GM21529 (cell line): ENCODE measurements around the gene OCIAD1.
"Not testable (repeated sequence)": the region's sequence is repeated elsewhere in the genome, so short reads cannot be mapped to it uniquely, and the experiment has no call there.

Source experiments
- ATAC-seq: cut with Tn5 transposase; IDR thresholded peaks from one replicate; pipeline ENCODE4 v1.9.1; 2021; ENCODE audit not compliant: unreplicated experiment

Gene OCIAD1

GRCh38 chr4:48830706-48831531 is at the start of gene OCIAD1:
OCIAD1 (plus strand) TSS chr4:48831088; CDS start chr4:48832625, 1,537 bp downstream.
- ATAC-seq = peak; percentile 98

- no peak for ATAC-seq
These were observed 48.9 kb upstream of the OCIAD1 start for GRCh38 chr4:48781968-48782367.

GRCh38 chr4:48785302-48785701 is 45.6 kb upstream of the OCIAD1 start:
- no peak for ATAC-seq

GRCh38 chr4:48786549-48786948 is 44.3 kb upstream of the OCIAD1 start:
- no peak for ATAC-seq

GRCh38 chr4:48787056-48787455 is 43.8 kb upstream of the OCIAD1 start:
- no peak for ATAC-seq

GRCh38 chr4:48790561-48790960 is 40.3 kb upstream of the OCIAD1 start:
- no peak for ATAC-seq

- no peak for ATAC-seq
These were observed 39.6 kb upstream of the OCIAD1 start for GRCh38 chr4:48791313-48791712.

- peak; percentile 69 for ATAC-seq
These were observed 38.4 kb upstream of the OCIAD1 start for GRCh38 chr4:48792348-48793006.

GRCh38 chr4:48795108-48795507 is 35.8 kb upstream of the OCIAD1 start:
- ATAC-seq = no peak

GRCh38 chr4:48796191-48796926 is 34.5 kb upstream of the OCIAD1 start:
- no peak for ATAC-seq

GRCh38 chr4:48796927-48797679 is 33.8 kb upstream of the OCIAD1 start:
- ATAC-seq = no peak

- ATAC-seq = no peak
These were observed 32.8 kb upstream of the OCIAD1 start for GRCh38 chr4:48798117-48798516.

- peak; percentile 51 for ATAC-seq
These were observed 31.7 kb upstream of the OCIAD1 start for GRCh38 chr4:48799157-48799556.

- not testable (repeated sequence) for ATAC-seq
These were observed 30.7 kb upstream of the OCIAD1 start for GRCh38 chr4:48800155-48800554.

GRCh38 chr4:48801016-48801715 is 29.7 kb upstream of the OCIAD1 start:
- ATAC-seq = no peak

GRCh38 chr4:48804584-48805301 is 26.1 kb upstream of the OCIAD1 start:
- no peak for ATAC-seq

- no peak for ATAC-seq
These were observed 18.0 kb upstream of the OCIAD1 start for GRCh38 chr4:48812866-48813265.

GRCh38 chr4:48813964-48814363 is 16.9 kb upstream of the OCIAD1 start:
- peak; percentile 72 for ATAC-seq

GRCh38 chr4:48815483-48815882 is 15.4 kb upstream of the OCIAD1 start:
- peak; percentile 46 for ATAC-seq

GRCh38 chr4:48816297-48816696 is 14.6 kb upstream of the OCIAD1 start:
- not testable (repeated sequence) for ATAC-seq
